Prostate gland (tissue), 2 donors: ENCODE results near the gene MXRA8. TPM values are rescaled to one million over a fixed set of nuclear protein-coding genes. Genes with fewer than 3 reads are reported as not detected.

ENCODE experiments used
- DNase-seq: peaks from one replicate; pipeline ENCODE4 v3.0.0-alpha.2; 2019; ENCODE audit warnings: low spot score
- H3K27ac ChIP-seq, 2 donors: fragments of 200-600 bp; sonication (generic); 2 replicates each; pipeline ENCODE4 v1.5.1; 2017 to 2019
- H3K27me3 ChIP-seq: fragments of 200-600 bp; sonication (generic); replicated peaks from 2 replicates; pipeline ENCODE4 v1.5.1; 2019; ENCODE audit not compliant: insufficient read depth
- H3K36me3 ChIP-seq, 2 donors: fragments of 200-600 bp; sonication (generic); 1 replicate in 1 of 2; 2 replicates in 1 of 2; pipeline versions ENCODE4 v1.5.1 to v1.8.1; 2017 to 2019
- H3K4me1 ChIP-seq: fragments of 200-600 bp; sonication (generic); replicated peaks from 2 replicates; pipeline ENCODE4 v1.5.1; 2019
- H3K4me3 ChIP-seq, 2 donors: fragments of 200-600 bp; sonication (generic); 2 replicates each; pipeline ENCODE4 v1.5.1; 2017 to 2019
- H3K9me3 ChIP-seq: fragments of 200-600 bp; sonication (generic); 2 replicates; pipeline ENCODE4 v1.5.1; 2017
- POLR2A ChIP-seq: fragments of 450-650 bp; IDR thresholded peaks from one replicate; pipeline ENCODE4 v1.6.1; 2016; ENCODE audit warnings: antibody characterized with exemption, mild to moderate bottlenecking
- POLR2AphosphoS5 ChIP-seq: sonication (generic); formaldehyde crosslinking; IDR thresholded peaks from one replicate; pipeline ENCODE4 v1.6.1; 2017; ENCODE audit warnings: antibody characterized with exemption
- WGBS: methylation state at CpG from one replicate; pipeline ENCODE4 v1.1.5; 2018; 5-methylcytosine and 5-hydroxymethylcytosine counted together
- intact Hi-C: fragments of 100-400 bp; cut with DNase I; formaldehyde crosslinking; loops from one replicate; pipeline ENCODE4 v1.14.2; 2022
- total RNA-seq, 2 donors: library from RNA; depleted of rRNA; stranded (reverse); fragments of >200 nt; gene quantifications; one replicate each; pipeline ENCODE4 v1.1.0, GENCODE V29; 2016
- TF ChIP-seq, protein P1 (sequence below), 4 experiments: fragments of 200-600 bp in 2 of 4; fragments of 450-650 bp in 2 of 4; sonication (generic) in 2 of 4; IDR thresholded peaks; 1 replicate in 3 of 4; 2 replicates in 1 of 4; pipeline ENCODE4 v1.5.1; 2016 to 2019; ENCODE audit warnings: antibody characterized with exemption in 4 of 4, mild to moderate bottlenecking in 2 of 4, moderate library complexity in 2 of 4

MXRA8 gene
- total RNA-seq, 2 donors from 2014 or later, result 39.0 to 152 TPM

DNA sequence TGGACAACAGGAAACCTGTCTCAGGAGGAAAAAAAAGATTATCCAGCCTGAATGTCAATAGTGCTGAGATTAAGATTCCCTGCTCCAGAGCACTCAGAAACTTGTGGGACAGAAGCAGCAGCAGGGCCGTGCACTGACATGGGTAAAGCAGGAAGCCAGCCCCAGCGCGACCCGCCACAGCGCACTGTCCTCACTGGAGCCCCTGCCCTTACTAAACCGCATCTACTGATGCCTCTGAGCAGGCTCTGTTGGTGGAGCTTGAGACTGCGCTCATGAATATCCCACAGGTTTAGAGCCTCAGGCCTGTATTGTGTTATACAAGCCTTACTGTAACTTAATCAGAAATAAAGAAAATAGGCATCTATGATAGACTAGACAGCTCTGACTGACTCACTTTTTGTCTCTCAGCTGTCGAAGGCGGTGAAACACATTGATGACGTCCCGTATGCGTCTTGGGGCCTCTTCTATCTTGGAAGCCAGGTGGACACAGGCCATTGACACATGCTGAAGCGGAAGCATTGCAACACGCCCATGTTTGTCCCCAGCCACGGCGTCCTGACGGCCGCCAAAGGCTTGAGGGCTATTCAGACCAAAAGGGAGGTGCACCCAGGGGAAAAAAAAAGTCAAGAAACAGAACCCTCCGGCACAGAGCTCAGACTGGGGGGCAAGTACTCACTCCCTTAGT lies 39.6 kb upstream of the MXRA8 start:
- Histone ChIP-seq H3K4me1 (peaks cover 15% of the 10 kb centered on the region), H3K27me3 (no peaks in the 10 kb centered on the region), H3K4me3 (peak overlapping the region; percentile 92 to 96), H3K9me3 (no peaks in the 10 kb centered on the region), H3K27ac (no peak overlapping the region), H3K36me3 (peaks cover 8 to 10% of the 10 kb centered on the region in 2 donors)
- intact Hi-C loops, result no loop called here
- no peak for DNase-seq
- WGBS, result 52% methylated on average over 19 of the region's 19 CpGs
- TF ChIP-seq, protein P1, sequence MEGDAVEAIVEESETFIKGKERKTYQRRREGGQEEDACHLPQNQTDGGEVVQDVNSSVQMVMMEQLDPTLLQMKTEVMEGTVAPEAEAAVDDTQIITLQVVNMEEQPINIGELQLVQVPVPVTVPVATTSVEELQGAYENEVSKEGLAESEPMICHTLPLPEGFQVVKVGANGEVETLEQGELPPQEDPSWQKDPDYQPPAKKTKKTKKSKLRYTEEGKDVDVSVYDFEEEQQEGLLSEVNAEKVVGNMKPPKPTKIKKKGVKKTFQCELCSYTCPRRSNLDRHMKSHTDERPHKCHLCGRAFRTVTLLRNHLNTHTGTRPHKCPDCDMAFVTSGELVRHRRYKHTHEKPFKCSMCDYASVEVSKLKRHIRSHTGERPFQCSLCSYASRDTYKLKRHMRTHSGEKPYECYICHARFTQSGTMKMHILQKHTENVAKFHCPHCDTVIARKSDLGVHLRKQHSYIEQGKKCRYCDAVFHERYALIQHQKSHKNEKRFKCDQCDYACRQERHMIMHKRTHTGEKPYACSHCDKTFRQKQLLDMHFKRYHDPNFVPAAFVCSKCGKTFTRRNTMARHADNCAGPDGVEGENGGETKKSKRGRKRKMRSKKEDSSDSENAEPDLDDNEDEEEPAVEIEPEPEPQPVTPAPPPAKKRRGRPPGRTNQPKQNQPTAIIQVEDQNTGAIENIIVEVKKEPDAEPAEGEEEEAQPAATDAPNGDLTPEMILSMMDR (IDR thresholded peaks at IDR 0.05), result no peak
- TF ChIP-seq POLR2A (no peak), POLR2AphosphoS5 (no peak)

GRCh38 chr1:1395166-1395565 lies 36.8 kb upstream of the MXRA8 start:
- Histone ChIP-seq H3K4me1 (peaks cover 10% of the 10 kb centered on the region), H3K27ac (no peak overlapping the region), H3K9me3 (no peaks in the 10 kb centered on the region), H3K4me3 (no peak overlapping the region), H3K36me3 (peaks cover 13 to 31% of the 10 kb centered on the region in 2 donors), H3K27me3 (no peaks in the 10 kb centered on the region)
- WGBS, result 89% methylated on average over 11 of the region's 11 CpGs
- TF ChIP-seq POLR2A, result no peak
- TF ChIP-seq, protein P1 (IDR thresholded peaks at IDR 0.05), result no peak
- TF ChIP-seq POLR2AphosphoS5, result no peak
- intact Hi-C loops, result no loop called here
- no peak for DNase-seq

GRCh38 chr1:1394116-1394515 lies 35.8 kb upstream of the MXRA8 start:
- WGBS, result 94% methylated on average over 7 of the region's 7 CpGs
- H3K27ac ChIP-seq, result no peak overlapping the region
- H3K9me3 ChIP-seq, result no peaks in the 10 kb centered on the region
- no peak for DNase-seq
- H3K36me3 ChIP-seq, result peaks cover 21 to 41% of the 10 kb centered on the region in 2 donors
- no peaks in the 10 kb centered on the region for H3K27me3 ChIP-seq
- no peak overlapping the region for H3K4me3 ChIP-seq
- no peak for TF ChIP-seq POLR2A
- TF ChIP-seq, protein P1 (IDR thresholded peaks at IDR 0.05), result no peak
- no peak for TF ChIP-seq POLR2AphosphoS5
- intact Hi-C loops, result no loop called here
- peaks cover 8% of the 10 kb centered on the region for H3K4me1 ChIP-seq

GRCh38 chr1:1393428-1393827 lies 35.1 kb upstream of the MXRA8 start:
- H3K4me3 ChIP-seq, result no peak overlapping the region
- H3K27me3 ChIP-seq, result no peaks in the 10 kb centered on the region
- WGBS, result 92% methylated on average over 10 of the region's 11 CpGs
- intact Hi-C loops, result no loop called here
- no peak overlapping the region for H3K27ac ChIP-seq
- H3K36me3 ChIP-seq, result peaks cover 21 to 44% of the 10 kb centered on the region in 2 donors
- no peaks in the 10 kb centered on the region for H3K9me3 ChIP-seq
- DNase-seq, result no peak
- TF ChIP-seq POLR2A (no peak), POLR2AphosphoS5 (no peak)
- TF ChIP-seq, protein P1 (IDR thresholded peaks at IDR 0.05), result no peak
- H3K4me1 ChIP-seq, result peaks cover 8% of the 10 kb centered on the region

- TF ChIP-seq POLR2AphosphoS5, result no peak
- TF ChIP-seq, protein P1 (IDR thresholded peaks at IDR 0.05), result no peak
- intact Hi-C loops, result no loop called here
- 94% methylated on average over 4 of the region's 4 CpGs for WGBS
- Histone ChIP-seq H3K36me3 (peaks cover 21 to 44% of the 10 kb centered on the region in 2 donors), H3K4me3 (no peak overlapping the region), H3K27ac (no peak overlapping the region), H3K9me3 (no peaks in the 10 kb centered on the region), H3K27me3 (no peaks in the 10 kb centered on the region), H3K4me1 (peaks cover 5% of the 10 kb centered on the region)
- no peak for DNase-seq
Measured at GRCh38 chr1:1393014-1393413, 34.7 kb upstream of the MXRA8 start.
